ENCODE results near the gene NR1D1.

Gene NR1D1

DNA sequence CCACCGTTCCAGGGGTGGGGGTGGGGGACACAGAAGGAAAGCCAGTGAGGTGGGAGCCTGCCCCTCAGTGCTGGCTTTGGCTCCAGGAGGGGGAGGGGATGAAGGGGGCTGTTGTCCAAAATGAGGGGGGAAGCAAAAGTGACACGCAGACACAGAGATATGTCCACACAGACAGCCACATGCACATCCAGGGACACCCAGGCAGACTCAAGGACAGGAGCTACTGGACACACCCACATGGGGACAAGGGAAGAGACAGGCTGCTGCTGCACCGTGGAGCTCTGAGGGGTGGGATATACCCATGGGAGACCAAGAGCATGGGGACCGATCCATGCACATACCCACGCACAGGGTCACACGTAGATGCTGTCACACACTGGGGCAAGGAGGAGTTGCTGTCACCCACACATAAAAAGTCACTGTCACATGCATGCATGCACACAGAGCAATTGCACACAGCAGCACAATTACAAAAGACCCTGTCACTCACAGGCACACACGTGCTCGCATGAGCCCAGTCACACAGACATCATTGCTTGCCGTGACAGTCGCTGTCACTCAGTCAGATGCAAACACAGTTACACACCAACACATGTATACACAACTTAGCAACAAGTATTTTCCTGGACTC lies 36.4 kb downstream of the NR1D1 start:
- in situ Hi-C loops (cut with MboI; ENCODE audit: low sequenced_read_pairs): no loop called here

DNA sequence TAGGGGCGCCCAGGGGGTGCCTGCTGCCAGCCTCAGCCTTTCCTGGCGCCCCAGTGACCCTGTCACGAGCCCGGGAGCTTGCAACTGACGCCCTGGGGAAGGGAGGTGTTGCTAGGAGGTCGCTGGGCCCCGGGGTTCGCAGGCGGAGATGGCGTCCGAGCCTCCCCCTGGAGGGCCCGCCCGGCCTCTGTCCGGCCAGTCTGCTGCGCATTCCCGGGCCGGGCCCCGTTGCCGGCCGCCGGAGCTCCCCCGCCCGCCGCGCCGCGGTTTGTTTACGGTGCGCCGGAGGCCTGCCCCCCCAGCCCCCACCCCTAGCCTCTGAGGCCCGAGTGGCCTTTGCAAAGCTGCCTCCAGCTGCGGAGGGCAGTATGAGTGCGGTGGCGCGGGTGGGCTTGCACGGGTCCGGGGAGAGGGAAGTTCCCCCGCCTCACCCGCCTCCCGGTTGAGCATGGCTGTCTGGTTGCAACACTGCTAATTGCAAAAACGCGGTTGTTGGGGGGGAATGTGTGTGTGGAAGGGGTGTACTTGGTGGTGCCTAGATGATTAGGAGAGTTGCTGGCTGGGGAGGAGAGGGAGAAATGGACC lies 37.1 kb downstream of the NR1D1 start:
- in situ Hi-C loops (cut with MboI; ENCODE audit: low sequenced_read_pairs): no loop called here

DNA sequence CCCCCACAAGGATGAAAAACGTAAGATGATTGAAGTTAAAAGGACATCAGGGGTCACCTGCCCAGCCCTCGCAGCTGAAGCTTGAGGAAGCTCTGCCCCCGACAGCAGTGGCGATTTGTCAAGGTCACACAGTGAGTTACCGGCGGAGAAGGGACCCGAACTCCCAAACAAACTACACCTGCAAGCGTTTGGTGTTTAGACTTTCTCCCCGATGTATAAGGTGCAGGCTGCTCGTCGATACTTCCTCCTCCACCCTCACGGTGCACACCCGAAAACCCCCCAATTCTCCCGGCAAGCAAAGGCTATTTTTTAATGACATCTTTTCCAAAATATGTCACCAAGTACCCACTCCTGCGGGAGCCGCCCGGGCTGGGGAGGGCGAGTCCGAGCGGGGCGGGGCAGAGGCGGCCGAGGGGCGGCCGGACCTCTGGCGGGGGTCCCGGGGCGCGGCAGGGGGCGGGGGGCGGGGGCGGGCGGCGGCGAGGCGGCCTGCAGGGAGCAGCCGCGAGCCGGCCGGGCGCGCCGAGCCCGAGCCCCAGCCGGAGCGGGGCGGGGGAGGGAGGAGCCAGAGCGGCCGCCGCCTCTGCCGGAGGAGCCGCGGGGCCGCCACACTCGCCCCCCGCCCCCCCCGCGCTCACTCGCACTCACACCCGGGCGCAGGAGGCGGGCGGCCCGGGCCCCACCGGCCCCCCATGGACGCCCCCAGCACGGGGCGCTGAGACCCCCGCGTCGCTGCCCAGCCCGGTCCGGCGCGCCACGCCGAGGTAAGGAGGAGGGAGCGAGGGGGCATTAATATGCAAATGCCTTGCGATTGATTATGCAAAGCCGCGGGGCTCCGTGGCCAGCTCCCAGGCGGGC lies 37.8 kb downstream of the NR1D1 start, which contains the start of gene THRA:
Gene THRA (plus strand): TSS at position 637 of the 858 bp plus-strand sequence. CDS start 11,524 bp downstream, outside the sequence.
- in situ Hi-C loops (cut with MboI; ENCODE audit: low sequenced_read_pairs): no loop called here

DNA sequence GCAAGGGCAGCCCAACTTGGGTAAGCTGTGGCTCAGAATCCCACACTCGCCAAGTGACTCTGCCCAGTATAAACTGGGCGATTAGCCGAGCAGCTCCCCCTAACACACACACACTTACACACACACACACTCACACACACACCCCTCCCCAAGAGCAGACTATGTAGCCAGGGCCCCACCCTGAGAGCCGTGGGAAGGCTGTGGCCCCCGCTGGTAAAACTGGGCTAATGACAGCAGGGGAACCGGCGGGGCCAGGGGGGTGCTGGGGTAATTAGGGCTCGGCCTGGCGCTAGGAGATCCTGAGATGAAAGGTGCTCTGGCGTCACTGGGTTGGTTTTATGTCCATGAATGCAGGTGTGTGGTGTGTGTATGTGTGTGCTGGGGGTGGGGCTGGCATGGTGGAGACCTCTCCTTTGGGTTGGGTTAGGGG lies 38.8 kb downstream of the NR1D1 start:
- in situ Hi-C loops (cut with MboI; ENCODE audit: low sequenced_read_pairs): no loop called here

DNA sequence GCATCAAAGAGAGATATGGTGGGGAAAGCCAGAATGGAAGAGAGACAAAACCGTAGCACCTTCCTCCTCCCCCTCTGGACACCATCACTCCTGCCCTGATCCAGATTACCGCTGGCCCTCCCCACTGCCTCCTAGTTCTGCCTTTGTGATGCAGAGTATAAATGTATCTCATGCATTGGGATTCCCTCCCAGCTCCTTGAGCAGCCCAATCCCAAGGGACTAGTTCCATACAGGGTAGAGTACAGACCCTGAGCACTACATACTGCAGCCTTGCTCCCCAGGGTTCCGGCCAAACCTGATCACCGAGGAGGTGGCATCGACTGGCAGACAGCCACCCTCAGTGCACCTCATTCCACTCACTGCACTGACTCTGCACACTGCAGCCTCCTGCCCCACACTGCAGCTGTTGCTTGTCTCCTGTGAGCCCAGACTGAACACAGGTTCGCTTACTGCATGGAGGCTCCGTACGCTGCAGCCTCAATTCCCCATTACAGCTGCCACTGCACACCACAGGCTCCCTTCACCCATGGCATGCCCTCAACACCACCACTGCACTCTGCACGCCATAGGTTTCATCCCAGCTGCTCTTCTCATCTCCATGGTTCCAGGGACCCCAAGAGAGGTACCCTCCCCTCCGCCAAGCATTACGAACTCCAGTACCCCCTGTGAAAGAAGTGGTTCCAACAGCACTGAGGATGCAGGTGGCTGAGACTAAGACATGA lies 39.3 kb downstream of the NR1D1 start:
- in situ Hi-C loops (cut with MboI; ENCODE audit: low sequenced_read_pairs): no loop called here

DNA sequence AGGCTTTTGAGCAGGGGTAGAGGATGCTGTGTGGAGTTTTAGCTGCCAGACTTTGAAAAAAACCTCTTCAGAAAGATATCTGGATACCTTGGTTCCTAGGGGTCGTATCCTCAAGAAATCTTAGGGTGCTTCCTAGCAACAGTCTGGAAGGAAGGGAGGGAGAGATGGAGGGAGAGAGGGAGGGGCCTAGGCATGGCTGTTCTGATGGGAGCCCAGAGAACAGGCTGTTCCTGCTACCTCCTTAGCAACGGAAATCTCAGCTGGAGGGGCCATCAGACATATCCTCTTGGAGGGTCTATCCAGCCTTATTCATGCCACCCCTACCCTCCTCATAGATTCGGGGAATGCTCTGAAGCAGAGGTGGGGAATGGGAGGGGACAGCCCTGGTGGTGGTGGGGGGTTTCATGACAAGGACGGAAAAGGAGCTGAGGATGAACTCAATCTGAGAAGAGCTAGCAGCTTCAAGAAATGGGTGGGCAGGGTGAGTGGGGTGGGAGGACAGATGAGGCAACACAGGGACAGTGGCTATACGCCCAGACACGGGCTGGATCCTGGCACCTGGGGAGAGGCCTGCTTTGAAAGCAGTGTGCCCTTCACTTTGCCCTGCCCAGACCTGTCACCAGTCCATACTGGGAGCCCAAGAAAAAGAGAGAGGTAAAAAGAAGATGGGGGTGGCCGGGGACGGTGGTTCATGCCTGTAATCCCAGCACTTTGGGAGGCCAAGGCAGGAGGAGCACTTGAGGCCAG lies 40.5 kb downstream of the NR1D1 start:
- in situ Hi-C loops (cut with MboI; ENCODE audit: low sequenced_read_pairs): no loop called here

DNA sequence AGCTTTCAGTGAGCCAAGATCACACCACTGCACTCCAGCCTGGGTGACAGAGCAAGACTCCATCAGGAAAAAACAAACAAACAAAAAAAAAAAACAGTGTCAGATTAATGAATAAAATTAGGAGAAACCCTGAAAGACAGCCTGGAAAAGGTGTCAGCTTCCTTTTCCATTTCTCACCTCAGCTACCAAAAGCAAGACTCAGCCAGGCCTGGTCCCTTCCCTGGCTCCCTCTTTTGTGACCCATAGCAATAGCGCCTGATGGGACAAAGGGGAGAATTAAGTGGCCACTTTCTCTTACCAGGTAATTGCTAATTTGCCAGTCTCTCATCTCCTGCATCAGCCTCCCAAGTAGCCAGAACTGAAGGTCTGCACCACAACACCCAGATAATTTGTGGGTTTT lies 41.5 kb downstream of the NR1D1 start:
- in situ Hi-C loops (cut with MboI; ENCODE audit: low sequenced_read_pairs): no loop called here

DNA sequence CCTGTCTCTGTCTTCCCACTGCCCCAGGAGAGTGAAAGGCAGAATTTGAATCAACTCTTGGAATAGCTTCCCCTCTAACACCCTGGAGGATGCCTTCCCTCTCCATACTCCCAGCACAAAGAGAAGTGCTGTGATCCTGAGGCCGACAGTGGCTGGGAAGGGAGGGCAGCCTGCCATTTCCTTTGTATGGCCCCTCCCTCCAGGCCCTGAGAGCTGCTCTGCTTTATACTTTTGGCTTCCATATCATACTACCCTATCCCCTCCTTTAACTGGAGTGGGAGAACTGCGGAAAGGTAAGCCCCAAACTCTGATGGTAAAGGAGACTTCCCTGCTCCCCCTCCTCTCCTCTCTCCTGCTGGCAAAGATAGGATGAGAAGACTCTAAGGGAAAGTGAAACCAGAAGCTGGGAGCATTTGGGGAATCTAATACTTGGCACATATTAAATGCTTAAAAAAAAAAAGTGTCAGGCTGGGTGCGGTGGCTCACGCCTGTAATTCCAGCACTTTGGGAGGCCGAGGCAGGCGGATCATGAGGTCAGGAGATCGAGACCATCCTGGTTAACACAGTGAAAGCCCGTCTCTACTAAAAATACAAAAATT lies 42.1 kb downstream of the NR1D1 start:
- in situ Hi-C loops (cut with MboI; ENCODE audit: low sequenced_read_pairs): no loop called here

DNA sequence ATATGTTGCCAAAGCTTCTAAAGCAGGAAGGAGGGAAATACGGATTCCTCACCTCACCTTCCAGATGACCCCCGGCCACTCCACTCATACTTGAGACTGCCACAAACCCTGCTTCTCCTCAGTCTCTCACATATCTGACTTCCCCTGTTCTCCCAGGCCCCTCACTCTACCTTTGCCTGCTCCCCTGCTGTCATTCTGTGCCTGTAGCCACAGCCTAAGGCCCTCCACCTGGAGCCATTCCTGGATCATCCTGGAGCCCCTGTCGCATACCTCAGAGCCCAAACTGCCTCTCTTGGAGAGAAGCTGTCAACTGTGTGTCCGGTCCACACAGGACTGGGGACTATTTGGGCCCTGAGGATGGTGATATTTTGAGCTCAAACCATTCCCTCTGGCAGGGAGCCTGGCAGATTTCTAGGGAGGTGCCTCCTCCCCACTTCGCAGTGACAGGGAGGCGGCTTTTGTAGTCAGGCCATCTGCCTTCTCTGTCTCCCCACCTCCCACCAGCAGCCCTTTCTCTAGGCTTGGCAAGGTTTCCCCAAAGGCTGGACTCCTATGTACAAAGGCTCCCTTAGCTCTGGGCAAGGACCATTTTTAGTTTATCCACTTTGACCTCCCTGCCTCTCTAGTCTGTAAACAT lies 43.9 kb downstream of the NR1D1 start:
- in situ Hi-C loops (cut with MboI; ENCODE audit: low sequenced_read_pairs): no loop called here
